HG03342 (cell line): ENCODE data around the gene TRIM62.
A peak's percentile ranks its signal among the peaks of the same experiment; 100 is the strongest.
"Not testable (repeated sequence)": the region's sequence is repeated elsewhere in the genome, so short reads cannot be mapped to it uniquely, and the experiment has no call there.

ENCODE experiments used
- ATAC-seq: cut with Tn5 transposase; IDR thresholded peaks from one replicate; pipeline ENCODE4 v1.9.1; 2021; ENCODE audit warnings: mild to moderate bottlenecking, moderate library complexity; ENCODE audit not compliant: unreplicated experiment

The TRIM62 gene

DNA sequence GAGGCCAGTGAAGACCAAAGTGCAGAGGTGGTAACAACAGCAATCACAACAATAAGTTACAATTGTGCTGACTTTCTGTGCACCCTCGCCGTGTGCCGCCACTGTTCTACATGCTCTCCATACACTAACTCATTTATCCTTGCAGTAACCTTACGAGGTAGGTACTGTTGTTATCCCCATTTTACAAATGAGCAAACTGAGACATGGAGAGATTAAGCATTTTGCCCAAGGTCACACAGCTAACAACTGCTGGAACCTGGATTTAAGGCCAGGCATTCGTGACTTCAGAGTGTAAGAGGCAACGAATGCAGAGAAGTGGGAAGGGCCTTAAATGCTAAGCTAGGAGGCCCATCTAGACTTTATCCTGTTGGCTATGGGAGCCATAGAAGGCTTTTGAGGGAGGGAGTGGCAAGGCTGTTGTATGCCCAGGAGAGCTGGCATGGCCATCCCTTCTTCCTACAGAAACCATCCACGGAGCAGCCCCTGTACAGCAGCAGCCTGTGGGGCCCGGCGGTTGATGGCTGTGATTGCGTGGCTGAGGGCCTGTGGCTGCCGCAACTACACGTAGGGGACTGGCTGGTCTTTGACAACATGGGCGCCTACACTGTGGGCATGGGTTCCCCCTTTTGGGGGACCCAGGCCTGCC, 64.3 kb downstream of the TRIM62 start:
- no peak for ATAC-seq

- no peak for ATAC-seq
Measured at GRCh38 chr1:33111965-33112364, 69.9 kb downstream of the TRIM62 start.

DNA sequence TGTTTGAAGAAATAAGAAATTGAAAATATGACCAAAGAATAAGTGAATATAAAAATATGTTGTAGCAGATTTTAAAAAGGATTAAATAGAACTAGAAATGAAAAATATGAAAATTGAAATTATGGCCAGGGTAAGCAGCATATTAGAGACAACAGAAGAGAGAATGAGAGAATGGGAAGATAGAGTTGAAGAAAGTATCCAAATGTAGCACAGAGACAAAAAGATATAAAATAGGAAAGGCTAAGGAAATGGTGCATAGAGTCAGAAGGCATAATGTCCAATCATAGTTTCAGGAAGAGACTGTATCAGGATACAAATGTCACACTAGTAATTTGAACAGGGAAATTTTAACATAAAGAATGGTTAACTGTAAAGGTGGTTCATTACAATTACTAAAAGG, 71.4 kb downstream of the TRIM62 start:
- ATAC-seq = no peak

- not testable (repeated sequence) for ATAC-seq
Measured at GRCh38 chr1:33100119-33100415, 81.8 kb downstream of the TRIM62 start.

- peak; percentile 58 for ATAC-seq
Measured at GRCh38 chr1:33099290-33100118, 82.3 kb downstream of the TRIM62 start.

DNA sequence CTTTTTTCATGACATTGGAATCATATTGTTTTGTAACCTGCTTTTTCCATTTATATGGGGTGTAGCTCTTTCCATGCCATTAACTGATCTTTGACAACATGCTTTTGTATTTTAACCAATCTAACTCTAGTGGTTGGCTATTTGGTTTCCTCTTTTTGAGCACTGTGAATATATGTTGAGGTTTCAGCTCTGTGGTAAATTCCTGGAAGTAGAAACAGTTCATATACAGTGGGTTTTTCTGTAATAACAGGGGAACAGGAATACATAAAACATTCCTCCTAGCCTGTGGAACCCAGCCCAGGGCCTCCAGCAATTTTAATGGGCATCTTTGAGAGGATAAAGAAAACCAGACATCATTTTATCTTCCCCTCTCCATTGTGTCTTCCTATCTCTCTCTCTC, 83.5 kb downstream of the TRIM62 start:
- no peak for ATAC-seq

DNA sequence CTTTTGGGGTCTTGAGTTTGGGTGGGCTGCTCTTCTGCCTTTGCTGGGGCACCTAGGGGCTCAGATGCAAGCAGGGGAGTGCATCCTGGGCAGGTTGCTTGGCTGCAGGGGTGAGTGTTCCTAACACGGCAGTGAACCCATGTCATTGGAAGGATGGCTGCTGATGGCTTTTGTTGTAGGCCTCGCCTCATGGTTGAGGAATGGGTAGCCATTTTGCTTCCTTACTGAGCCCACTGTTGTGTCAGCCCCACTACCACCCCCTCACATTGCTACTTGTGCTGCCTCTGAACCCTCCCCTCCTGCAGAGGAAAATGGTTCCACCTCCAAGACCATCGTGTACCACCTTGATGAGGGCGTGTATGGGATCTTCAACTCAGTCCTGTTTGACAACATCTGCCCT, 84.1 kb downstream of the TRIM62 start:
- ATAC-seq = no peak

- no peak for ATAC-seq
Measured at GRCh38 chr1:33097137-33097611, 84.7 kb downstream of the TRIM62 start.

DNA sequence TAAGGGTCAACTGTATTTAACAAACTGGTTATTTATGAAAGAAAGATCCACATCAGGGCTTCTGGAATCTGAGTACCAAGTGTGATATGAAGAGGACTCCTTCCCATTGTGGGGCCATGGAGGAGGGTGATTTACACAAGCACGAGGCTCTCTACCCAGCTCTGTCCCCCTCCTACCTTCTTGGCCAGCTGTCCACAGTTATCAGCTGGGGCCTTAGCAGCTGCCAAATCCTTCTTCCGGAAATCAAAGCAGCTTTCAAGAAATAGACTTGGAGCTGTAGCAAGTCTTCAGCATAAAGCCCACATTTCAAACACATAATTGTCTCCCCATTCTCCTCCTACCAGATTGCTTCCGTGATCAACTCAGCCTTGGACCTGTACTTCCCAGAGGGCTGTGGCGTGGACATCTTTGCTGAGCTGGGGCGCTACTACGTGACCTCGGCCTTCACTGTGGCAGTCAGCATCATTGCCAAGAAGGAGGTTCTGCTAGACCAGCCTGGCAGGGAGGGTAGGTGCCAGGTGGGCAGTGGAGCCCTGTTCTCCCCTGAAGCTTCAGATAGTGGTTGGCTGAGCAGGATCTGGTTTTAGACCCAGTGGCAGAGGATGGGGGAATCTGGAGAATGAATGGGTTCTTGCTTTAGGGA, 85.4 kb downstream of the TRIM62 start:
- ATAC-seq = no peak
